GM23338 (cell line): ENCODE results near the gene SREK1.

Experiments
- CREB1 ChIP-seq: fragments of 250-450 bp; sonication (Bioruptor Pico); IDR thresholded peaks from 2 replicates; pipeline ENCODE4 v1.5.0; 2020; ENCODE audit warnings: low read depth, mild to moderate bottlenecking, moderate library complexity
- CTCF ChIP-seq, 2 experiments: fragments of 200-600 bp in 1 of 2; sonication (generic) in 1 of 2; conservative IDR thresholded peaks; 2 replicates each; pipeline versions ENCODE4 v1.5.1 to v1.6.1; 2016 to 2017; ENCODE audit warnings: antibody characterized with exemption in 2 of 2, low read depth in 2 of 2, mild to moderate bottlenecking in 2 of 2, moderate library complexity in 1 of 2
- EZH2 ChIP-seq: fragments of 200-600 bp; sonication (generic); IDR thresholded peaks from one replicate; pipeline ENCODE4 v1.8.0; 2017; ENCODE audit warnings: antibody characterized with exemption, mild to moderate bottlenecking, low read depth; ENCODE audit not compliant: unreplicated experiment
- EZH2phosphoT487 ChIP-seq: fragments of 200-600 bp; sonication (generic); IDR thresholded peaks from one replicate; pipeline ENCODE4 v1.8.1; 2018; ENCODE audit warnings: antibody characterized with exemption; ENCODE audit not compliant: unreplicated experiment
- JUNB ChIP-seq: IDR thresholded peaks from one replicate; pipeline ENCODE4 v1.6.1; 2016; ENCODE audit warnings: antibody characterized with exemption; ENCODE audit not compliant: unreplicated experiment
- NANOG ChIP-seq: IDR thresholded peaks from 2 replicates; pipeline ENCODE4 v1.6.1; 2016; ENCODE audit warnings: antibody characterized with exemption, borderline replicate concordance
- POLR2AphosphoS5 ChIP-seq: IDR thresholded peaks from 2 replicates; pipeline ENCODE4 v1.6.1; 2016; ENCODE audit warnings: antibody characterized with exemption, low read depth
- REST ChIP-seq: IDR thresholded peaks from one replicate; pipeline ENCODE4 v1.6.1; 2018; ENCODE audit warnings: antibody characterized with exemption; ENCODE audit not compliant: unreplicated experiment
- ZNF331 ChIP-seq: fragments of 250-450 bp; sonication (Bioruptor Pico); IDR thresholded peaks from 2 replicates; pipeline ENCODE4 v1.5.0; 2020; ENCODE audit warnings: low read depth, mild to moderate bottlenecking, moderate library complexity

- no peak for TF ChIP-seq EZH2
- TF ChIP-seq CTCF (conservative IDR thresholded peaks at IDR 0.05; ENCODE audit: low read depth in 2 of 2), result no peak
- TF ChIP-seq EZH2phosphoT487, result no peak
- TF ChIP-seq POLR2AphosphoS5, result peak; percentile 14; the same call in 1 of the 2 replicates
- TF ChIP-seq NANOG, result no peak
- TF ChIP-seq REST, result no peak
- TF ChIP-seq CREB1 (CRISPR knock-in tag), result no peak
- TF ChIP-seq ZNF331, result no peak
- no peak for TF ChIP-seq JUNB
Observed at GRCh38 chr5:66144834-66145390, 812 bp downstream of the SREK1 start.
